ENCODE results near the gene CLEC4D. TPM values are rescaled to one million over a fixed set of nuclear protein-coding genes. Genes with fewer than 3 reads are reported as not detected.
"Not testable (repeated sequence)": the region's sequence is repeated elsewhere in the genome, so short reads cannot be mapped to it uniquely, and the experiment has no call there.

CLEC4D gene
- total and polyA plus RNA-seq, 9 donors: 0.05 to 0.35 (median 0.15) TPM; not detected in 6

GRCh38 chr12:8519171-8519570 lies 5.9 kb downstream of the CLEC4D start:
- DNase-seq: no peak
- Histone ChIP-seq H3K27ac (no peak overlapping the region), H3K9me3 (no peaks in the 10 kb centered on the region), H3K36me3 (no peaks in the 10 kb centered on the region), H3K4me3 (no peak overlapping the region), H3K27me3 (no peaks in the 10 kb centered on the region), H3K4me1 (ENCODE audit: insufficient read depth) (no peaks in the 10 kb centered on the region)
- 71 to 81% (median 76%) methylated on average over 4 of the region's 4 CpGs for WGBS, 3 donors
- intact Hi-C loops (cut with DNase I): no loop called here
- TF ChIP-seq EP300 (IDR thresholded peaks at IDR 0.05) (no peak), CTCF (IDR thresholded peaks at IDR 0.05) (no peak), POLR2A (IDR thresholded peaks at IDR 0.05) (no peak)

GRCh38 chr12:8527250-8528130 lies 14.2 kb downstream of the CLEC4D start:
- H3K4me1 ChIP-seq (ENCODE audit: insufficient read depth): no peaks in the 10 kb centered on the region
- intact Hi-C loops (cut with DNase I): no loop called here
- 61 to 67% (median 66%) methylated on average over 30 of the region's 30 CpGs for WGBS, 3 donors

GRCh38 chr12:8532045-8532444 lies 18.7 kb downstream of the CLEC4D start:
- Histone ChIP-seq H3K4me1 (ENCODE audit: insufficient read depth) (no peaks in the 10 kb centered on the region), H3K9me3 (no peaks in the 10 kb centered on the region), H3K27me3 (no peaks in the 10 kb centered on the region), H3K27ac (no peak overlapping the region), H3K36me3 (no peaks in the 10 kb centered on the region), H3K4me3 (no peak overlapping the region)
- intact Hi-C loops (cut with DNase I): no loop called here
- no peak for DNase-seq
- 73 to 83% (median 74%) methylated on average over 7 of the region's 7 CpGs for WGBS, 3 donors
- TF ChIP-seq POLR2A (IDR thresholded peaks at IDR 0.05) (no peak), CTCF (IDR thresholded peaks at IDR 0.05) (no peak), EP300 (IDR thresholded peaks at IDR 0.05) (no peak)

More at GRCh38 chr12:8527250-8528130, 14.2 kb downstream of the CLEC4D start:
- no peak for DNase-seq
- TF ChIP-seq CTCF (IDR thresholded peaks at IDR 0.05) (no peak), POLR2A (IDR thresholded peaks at IDR 0.05) (no peak), EP300 (IDR thresholded peaks at IDR 0.05) (no peak)
- Histone ChIP-seq H3K9me3 (no peaks in the 10 kb centered on the region), H3K36me3 (no peaks in the 10 kb centered on the region), H3K27me3 (no peaks in the 10 kb centered on the region), H3K4me3 (no peak overlapping the region), H3K27ac (no peak overlapping the region)

GRCh38 chr12:8537820-8538219 lies 24.5 kb downstream of the CLEC4D start:
- H3K4me1 ChIP-seq (ENCODE audit: insufficient read depth); DNase-seq; H3K27me3 ChIP-seq; H3K9me3 ChIP-seq; intact Hi-C loops (cut with DNase I); H3K36me3 ChIP-seq; H3K27ac ChIP-seq; H3K4me3 ChIP-seq: not testable (repeated sequence)
- WGBS, 3 donors: 78 to 90% (median 86%) methylated on average over 14 to 16 of the region's 16 CpGs

- intact Hi-C loops (cut with DNase I): not testable (repeated sequence)
Observed at GRCh38 chr12:8540831-8541230, 27.5 kb downstream of the CLEC4D start, which contains the start of gene CLEC4E. CLEC4E (minus strand) TSS chr12:8540905; CDS start chr12:8540797, 108 bp downstream.

More at GRCh38 chr12:8540831-8541230, 27.5 kb downstream of the CLEC4D start, which contains the start of gene CLEC4E:
- H3K4me1 ChIP-seq (ENCODE audit: insufficient read depth); H3K4me3 ChIP-seq; H3K27ac ChIP-seq; H3K27me3 ChIP-seq; H3K9me3 ChIP-seq; H3K36me3 ChIP-seq; DNase-seq: not testable (repeated sequence)
- WGBS, 3 donors: 51 to 58% (median 51%) methylated on average over 4 of the region's 4 CpGs

Data from ovary (tissue), 9 donors.